ENCODE data around the gene AKAP13. TPM values are rescaled to one million over a fixed set of nuclear protein-coding genes. Genes with fewer than 3 reads are reported as not detected.

Gene AKAP13
- total RNA-seq, 1 donor from 2014 or later, result 149 TPM

DNA sequence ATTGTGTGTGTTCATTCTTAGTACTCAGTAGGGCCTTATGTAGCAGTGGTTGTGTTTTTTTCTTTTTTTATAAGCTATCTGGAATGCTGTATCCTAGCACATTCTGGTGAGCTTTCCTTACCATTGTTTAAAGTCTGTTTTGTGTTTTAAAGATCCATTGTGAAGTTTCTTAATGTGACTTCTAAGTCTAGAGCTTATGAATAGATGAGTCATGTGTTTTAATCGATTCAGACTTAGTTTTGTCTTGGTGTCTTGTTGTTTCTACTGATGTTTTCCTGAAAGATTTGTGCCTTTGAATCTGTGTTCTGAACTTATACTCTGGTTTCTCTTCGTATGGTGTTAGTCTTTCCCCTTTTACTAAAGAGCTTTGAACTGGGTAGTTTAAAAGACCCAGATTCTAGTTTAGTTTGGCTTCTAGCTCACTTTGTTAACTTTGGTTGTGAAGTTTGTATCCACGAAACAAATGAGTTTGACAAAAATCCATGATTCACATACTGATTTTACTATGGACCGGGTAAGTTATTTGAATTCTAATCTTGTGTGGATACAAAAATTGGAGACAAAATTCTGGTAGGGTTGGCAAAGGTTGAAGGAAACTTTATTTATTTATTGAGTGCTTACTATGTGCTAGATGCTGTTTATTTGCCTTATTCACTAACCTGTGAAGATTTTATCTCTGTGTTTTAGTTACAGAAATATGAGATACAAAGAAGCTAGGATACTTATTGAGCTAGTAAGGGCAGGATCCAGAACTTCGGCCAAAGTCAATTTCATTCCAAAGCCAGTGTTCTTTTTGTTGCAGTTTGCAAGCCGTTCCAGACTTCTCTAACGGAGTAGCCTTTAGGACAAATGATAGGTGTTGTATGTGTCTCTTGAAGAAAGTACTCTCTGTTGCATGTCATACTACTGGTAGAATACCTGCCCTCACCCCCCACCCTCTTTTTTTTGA is 24.8 kb downstream of the AKAP13 start:
- intact Hi-C loops (cut with micrococcal nuclease), result no loop called here

DNA sequence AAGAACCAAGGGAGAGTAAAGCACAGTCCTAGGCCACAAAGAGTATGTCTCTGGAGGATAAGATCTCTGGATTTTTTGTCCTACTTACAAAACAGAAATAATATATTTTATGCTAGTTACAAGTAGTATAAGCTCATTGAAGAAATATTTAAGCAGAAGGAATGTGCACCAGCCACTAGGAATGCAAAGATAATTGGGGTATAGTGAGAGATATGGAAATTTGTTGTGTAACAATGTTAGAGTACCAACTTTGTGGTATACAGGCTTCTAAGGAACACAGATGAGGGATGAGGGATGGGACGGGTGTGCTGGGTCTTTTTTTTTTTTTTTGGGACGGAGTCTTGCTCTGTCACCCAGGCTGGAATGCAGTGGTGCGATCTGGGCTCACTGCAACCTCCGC is 26.5 kb downstream of the AKAP13 start:
- intact Hi-C loops (cut with micrococcal nuclease), result no loop called here

DNA sequence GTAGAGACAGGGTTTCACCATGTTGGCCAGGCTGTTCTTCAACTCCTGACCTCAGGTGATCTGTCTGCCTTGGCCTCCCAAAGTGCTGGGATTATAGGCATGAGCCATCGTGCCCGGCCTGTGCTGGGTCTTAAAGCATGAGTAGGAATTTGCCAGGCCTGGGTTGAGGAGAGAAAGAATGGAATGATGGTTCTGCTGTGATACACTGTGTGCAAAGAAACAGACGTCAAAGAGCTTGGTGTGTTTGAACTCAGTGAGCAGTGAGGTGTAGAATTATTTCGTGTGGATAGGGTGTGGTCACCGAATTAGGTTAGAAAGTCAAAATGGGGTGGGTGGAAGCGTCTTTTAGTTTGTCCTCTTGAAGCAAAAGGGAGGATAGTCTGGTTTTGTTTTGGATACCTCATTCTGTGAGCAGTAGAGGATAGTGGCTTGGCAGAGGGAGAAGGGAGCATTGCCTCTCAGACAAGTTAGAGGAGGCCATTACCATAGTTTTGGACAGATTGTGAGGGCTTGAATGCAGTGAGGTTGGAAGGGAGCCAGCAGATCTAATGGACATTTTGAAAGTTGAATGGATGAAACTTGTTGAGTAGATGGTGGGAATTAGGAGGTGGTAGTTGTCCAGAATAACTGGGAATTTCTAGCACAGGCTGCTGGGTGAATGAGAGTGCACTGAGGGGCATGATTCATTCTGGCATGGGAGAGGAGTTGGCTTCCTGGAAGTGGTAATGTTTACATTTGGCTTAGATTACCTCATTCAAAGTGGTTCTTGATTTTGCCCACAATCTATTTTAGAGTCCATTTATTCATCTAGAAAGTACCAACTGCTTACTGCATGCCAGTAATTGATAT is 27.2 kb downstream of the AKAP13 start:
- intact Hi-C loops (cut with micrococcal nuclease), result loop anchor here (1.0 kb wide), 1 partner anchor 27 kb away; the partner anchor contains the start of gene AKAP13

DNA sequence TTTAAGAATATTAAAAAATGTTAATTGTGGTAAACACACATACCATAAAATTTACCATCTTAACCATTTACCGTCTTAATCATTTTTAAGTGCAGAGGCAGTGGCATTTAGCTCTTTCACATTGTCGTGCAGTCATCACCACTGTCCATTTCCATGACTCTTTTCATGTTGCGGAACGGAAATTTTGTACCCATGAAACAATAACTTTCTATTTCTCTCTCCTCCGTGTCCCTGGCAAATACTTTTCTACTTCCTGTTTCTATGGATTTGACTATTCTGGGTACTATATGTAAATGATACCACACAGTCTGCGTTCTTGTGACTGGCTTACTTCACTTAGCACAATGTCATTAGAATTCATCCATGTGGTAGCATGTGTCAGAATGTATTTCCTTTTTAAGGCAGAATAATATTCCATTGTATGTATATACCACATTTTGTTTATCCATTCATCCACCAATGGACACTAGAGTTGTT is 27.9 kb downstream of the AKAP13 start:
- intact Hi-C loops (cut with micrococcal nuclease), result loop anchor here (1.0 kb wide), 1 partner anchor 28 kb away; the partner anchor contains the start of gene AKAP13

DNA sequence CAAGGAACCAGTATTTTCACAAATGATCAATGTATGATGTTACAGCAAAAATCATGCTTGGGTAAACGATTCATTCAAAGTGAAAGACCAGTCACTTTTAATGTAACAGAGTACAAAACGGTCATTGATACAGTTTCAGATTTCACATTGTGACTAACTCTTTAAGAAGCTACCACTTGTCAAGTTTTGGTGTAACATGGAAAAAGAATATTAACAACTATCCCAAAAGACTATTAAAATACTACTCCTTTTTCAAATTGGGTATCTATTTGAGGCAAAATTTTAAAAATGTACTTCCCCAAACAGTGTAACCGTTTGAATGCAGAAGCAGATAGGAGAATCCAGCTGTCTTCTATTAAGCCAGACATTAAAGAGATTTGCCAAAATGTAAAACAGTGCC is 31.7 kb downstream of the AKAP13 start:
- intact Hi-C loops (cut with micrococcal nuclease), result loop anchor here (5.0 to 10.0 kb wide), 2 partner anchors 73 to 95 kb away; no protein-coding TSS in a partner anchor

DNA sequence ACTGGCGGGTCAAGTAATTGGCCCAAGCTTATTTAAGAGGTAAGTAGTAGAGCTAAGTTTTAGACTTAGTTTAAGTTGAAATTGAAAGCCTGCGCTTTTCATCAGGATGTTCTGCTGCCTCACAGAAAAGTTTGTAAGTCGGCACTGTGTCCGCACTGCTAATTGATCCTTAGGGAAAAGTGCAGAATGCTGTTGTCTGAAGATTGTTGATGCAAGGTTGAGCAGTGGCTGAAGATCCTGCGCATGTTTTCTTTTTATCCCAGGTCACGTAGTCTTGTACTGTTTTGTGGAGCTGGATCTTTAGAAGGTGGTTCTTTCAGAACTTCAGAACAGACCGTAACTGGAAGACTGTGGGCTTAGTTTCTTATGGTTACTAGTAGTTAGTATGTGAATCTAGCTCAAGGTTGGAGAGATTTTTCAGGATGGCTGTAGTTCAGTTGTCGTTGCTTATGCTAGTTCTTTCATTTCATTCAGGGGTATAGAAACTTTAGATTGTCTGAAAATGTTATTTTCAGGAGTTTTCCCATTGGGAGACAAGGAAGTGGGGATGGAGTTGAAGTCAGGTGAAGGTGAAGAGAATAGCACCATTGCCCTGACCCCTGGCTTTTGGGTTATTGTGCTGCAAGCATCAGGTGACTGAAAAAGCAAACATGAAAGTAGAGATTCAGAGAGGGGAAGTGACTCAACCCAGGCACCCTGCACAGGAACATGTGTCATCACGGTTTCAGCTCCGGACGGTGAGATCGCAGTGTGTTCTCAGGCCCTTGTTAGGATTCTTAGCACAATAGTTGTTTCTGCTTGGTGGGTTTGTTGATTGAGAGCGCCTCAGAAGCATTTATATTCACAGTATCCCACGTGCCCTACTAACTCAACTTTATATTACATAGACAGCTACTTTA is 32.8 kb downstream of the AKAP13 start:
- intact Hi-C loops (cut with micrococcal nuclease), result loop anchor here (1.0 to 10.0 kb wide), 3 partner anchors 33 to 96 kb away; partner anchors contain the start of gene AKAP13

DNA sequence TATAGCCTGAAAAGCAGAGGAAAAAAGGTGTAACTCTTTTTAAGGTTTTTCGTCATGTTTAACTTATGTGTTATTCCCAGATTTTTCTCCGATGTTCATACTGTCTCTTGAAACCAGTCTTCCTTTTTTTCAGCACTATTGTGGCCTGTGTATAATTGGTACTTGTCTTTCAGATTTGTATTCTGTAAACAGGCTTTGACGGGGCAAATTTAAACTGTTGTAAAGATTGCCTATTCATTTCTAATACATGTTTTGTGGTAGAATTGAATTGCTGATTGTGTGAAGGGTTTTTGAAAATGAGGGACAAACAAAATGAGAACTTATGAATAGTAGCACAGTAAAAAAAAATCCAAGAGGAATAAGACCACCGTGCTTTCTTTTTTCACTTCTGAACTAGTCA is 33.6 kb downstream of the AKAP13 start:
- intact Hi-C loops (cut with micrococcal nuclease), result loop anchor here (1.0 to 10.0 kb wide), 4 partner anchors 71 to 118 kb away; no protein-coding TSS in a partner anchor

DNA sequence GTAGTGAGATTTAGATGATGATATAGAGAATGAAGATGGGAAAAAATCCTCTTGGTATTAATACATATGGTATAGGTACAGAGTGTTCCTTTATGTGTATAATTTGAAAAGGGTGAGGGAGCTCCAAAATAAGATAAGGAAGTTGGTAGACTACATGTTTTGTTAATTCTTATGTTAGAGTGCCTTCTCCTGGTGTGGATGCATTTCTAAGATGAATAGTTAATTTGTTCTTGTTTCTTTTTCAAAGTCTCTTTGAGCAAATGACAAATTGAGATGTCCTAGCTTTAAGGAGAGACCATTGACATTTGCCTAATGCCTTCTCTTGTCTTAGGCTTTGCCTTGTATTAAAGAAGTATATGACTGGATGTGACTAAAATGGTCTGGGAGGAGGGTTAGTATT is 34.1 kb downstream of the AKAP13 start:
- intact Hi-C loops (cut with micrococcal nuclease), result loop anchor here (1.0 to 10.0 kb wide), 4 partner anchors 70 to 118 kb away; no protein-coding TSS in a partner anchor

DNA sequence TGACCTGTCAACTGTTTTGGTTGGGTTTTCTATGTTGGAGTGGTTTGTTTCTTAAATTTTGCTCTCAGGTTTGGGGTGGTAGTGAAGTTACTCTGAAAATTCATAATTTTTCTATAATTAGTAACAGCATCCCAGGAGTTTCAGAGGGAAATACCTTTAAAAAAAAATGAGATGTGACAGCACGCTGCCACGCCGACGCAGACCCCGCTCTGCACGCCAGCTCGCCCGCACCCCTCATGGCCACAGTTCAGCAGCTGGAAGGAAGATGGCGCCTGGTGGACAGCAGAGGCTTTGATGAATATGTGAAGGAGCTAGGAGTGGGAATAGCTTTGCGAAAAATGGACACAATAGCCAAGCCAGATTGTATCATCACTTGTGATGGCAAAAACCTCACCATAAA is 34.6 kb downstream of the AKAP13 start:
- intact Hi-C loops (cut with micrococcal nuclease), result loop anchor here (1.0 to 10.0 kb wide), 4 partner anchors 70 to 119 kb away; no protein-coding TSS in a partner anchor

DNA sequence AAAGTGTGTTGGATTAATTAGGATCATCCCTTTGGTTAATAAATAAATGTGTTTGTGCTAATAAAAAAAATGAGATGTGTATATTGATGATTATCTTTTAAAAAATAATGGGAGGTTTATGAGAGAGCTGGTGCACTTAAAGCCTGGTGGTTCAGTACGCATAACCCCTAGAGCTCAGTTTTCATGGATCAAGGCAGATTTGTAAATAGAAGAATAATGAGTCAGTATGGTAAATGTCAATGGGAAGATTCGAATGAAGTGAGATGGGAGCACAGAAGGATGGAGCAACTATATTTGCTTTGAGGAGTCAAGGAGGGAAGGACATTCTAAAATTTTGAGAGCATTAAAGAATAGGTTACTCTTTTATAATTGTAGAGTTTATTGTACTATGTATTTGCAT is 35.4 kb downstream of the AKAP13 start:
- intact Hi-C loops (cut with micrococcal nuclease), result loop anchor here (10.0 kb wide), 1 partner anchor 69 kb away; no protein-coding TSS in a partner anchor

DNA sequence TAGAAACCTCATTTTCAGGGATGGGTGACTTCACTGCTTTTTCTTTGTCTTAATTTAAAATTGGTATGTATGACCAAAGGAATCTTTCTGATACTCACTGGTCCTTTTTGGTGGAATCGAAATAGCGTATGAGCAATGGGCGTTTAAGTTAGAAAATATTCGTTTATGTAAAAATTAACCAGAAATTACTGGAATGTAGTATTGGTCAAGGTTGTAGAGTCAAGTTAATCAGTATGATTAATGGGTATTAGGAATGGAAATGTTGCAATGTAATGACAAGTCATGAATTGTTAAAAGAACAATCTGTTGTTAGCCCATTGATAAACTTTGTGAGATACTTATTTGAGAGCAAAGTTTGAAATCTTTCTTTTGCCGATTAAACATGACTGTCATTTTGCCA is 36.9 kb downstream of the AKAP13 start:
- intact Hi-C loops (cut with micrococcal nuclease), result loop anchor here (10.0 kb wide), 1 partner anchor 68 kb away; no protein-coding TSS in a partner anchor

DNA sequence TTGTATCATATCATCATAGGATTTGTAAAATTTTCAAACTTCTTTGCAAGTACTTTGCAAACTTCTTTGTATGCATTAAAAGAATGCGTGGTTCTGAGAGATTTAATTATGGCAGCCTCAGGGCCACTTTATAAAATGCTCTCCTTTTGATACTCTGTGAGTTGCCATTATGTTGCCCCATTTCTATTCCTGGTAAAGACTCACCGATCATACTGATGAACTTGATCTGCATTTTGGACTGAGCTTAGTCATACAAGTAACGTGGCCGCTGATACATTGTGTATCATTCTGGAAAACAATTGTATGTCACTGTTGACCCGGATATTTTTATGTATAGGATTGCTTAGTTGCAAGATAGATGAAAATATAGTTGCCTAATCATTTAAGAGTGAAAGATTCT is 38.8 kb downstream of the AKAP13 start:
- intact Hi-C loops (cut with micrococcal nuclease), result loop anchor here (10.0 kb wide), 1 partner anchor 66 kb away; no protein-coding TSS in a partner anchor

DNA sequence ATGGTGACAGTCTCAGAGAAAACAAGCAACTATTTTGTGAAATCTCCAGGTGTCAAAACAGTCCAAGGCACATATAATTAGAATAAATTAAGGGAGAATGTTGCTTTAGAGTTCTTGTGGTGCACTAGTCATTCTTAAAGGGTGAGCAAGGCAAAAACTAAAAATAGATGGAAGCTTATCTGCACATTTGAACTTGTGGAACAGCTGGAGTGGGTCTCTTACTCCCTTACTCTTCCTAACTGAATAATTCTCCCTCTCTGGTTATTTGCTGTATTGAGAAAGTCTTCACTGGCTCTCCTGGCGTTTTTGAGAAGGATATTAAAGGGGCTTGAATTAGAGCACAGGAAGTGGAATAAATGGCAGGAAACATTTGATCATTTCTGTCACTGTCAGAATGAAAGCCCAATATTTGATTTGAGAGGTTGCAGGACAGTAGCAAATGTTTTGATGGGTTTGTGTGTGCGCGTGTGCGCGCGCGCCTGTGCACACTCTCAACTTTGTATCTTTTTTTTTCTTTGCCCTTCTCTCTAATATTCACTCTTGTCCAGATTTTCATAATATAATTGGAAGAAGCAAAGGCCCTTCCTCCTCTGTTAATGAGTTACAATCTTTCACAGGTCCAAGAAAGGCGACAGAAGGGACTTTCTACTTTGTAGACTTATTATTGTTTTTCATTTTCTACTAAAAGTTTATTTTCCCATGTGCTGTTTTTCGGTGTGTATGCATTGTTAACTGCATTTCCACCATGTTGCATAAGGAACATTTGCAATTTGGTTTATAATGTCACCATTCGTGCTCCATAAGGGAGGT is 40.9 kb downstream of the AKAP13 start:
- intact Hi-C loops (cut with micrococcal nuclease), result no loop called here

DNA sequence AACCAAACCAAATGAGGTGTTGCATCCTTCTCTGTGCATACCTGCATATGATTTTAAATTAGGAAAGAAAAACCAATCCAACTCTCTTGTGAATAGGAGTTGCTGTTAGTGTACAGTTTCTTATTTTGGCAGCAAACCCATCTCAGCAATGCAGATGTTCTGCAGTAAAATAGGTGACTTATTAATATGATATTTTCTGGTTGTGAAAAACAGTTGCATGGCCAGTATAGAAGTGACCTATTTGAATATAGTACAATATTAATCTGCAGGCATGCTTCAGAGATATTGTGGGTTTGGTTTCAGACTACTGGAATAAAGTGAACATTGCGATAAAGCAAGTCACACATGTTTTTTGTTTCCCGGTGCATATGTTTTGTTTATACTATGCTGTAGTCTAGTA is 42.2 kb downstream of the AKAP13 start:
- intact Hi-C loops (cut with micrococcal nuclease), result no loop called here

DNA sequence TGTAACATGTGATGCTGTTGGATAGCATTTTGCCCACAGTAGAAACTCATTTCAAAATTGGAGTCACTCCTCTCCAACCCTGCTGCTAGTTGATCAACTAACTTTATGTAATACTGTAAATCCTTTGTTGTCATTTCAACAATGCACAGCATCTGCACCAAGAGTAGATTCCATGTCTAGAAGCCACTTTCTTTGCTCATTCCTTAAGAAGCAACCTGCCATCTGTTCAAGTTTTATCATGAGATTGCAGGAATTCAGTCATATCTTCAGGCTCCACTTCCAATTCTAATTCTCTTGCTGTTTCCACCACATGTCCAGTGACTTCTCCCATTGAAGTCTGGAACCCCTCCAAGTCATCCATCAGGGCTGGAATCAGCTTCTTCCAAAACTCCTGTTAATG is 42.9 kb downstream of the AKAP13 start:
- intact Hi-C loops (cut with micrococcal nuclease), result no loop called here

DNA sequence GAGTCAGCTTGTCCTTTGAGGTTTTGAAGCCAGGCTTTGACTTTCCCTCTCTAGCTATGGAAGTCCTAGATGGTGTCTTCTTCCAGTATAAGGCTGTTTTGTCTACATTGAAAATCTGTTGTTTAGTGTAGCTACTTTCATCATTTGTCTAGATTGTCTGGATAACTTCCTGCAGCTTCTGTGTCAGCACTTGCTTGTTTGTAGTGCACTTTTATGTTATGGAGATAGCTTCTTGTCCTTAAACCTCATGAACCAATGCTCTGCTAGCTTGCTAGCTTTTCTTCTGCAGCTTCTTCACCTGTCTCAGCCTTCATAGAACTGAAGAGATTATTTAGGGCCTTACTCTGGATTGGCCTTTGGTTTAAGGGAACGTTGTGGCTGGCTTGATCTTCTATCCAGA is 43.8 kb downstream of the AKAP13 start:
- intact Hi-C loops (cut with micrococcal nuclease), result no loop called here

DNA sequence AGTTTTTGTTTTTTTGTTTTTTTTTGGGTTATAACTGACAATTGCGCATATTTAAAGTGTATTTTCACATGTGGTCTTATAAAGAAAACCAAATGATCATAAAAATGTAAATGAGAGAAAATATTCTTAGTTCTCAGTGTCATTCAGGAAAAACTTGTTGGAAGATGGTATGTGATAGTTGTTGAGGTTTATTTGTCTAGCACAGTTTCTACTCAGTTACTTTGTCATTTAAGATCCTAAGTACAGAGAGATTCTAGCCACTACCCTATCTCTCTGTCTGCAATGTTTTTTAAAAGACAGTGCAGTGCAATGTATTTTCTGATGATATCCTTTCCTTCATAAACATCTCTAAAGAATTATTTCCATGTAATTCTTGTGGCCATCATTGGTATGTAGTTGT is 46.1 kb downstream of the AKAP13 start:
- intact Hi-C loops (cut with micrococcal nuclease), result no loop called here

DNA sequence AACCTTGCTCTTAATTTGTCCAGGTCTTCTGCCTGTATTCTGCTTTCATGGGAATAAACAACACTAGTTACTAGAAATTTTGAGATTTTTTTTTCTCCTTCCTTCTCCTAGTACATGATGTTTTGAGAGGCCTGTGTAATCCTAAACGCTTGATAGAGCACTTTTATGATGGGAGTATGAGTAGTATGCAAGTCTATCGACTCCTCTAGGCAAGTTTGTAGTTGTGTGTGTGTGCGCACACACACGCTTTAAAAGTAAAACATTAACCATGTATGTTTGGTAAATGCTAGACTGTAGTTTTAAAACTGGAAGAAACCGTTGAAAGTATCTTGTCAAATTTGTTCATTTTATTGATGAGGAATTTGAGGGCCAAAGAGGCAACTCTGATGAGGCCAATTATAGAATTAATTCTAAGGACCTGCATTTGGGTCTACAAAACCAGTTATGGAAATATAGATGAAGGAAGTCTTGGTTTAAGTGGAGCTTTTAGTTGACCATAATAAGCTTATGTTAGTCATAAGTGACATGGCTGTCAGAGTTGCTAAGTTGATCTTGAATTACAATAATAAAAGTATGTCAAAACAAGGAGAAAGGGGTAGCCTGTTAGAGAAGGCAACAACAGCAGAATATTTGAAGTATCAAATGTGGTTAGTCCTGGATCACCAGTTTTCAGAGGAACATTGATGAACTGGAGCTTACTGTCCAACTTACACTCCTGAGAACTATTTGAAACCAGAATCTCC is 47.1 kb downstream of the AKAP13 start:
- intact Hi-C loops (cut with micrococcal nuclease), result no loop called here

DNA sequence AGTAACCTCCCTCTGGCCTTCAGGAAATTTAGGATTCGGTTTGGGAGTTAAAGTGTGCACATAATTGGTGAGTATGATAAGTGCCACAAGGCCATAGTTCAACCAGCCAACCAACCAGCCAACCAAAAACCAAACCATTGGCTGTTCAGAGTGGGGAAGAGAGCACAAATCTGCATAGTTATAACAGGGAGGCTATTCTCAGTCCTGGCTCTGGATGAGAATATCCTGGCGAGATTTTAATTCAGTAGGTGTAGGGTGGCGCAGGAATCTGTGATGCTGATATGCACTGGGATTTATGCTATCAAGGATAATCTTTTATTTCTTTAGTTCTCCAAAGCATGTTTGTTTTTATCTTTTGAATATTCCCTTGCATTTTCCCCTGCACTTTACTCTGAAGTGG is 49.1 kb downstream of the AKAP13 start:
- intact Hi-C loops (cut with micrococcal nuclease), result no loop called here
